Ecto neural progenitor cell (in vitro differentiated cells): ENCODE measurements around the gene TYW1B.
"Not testable (repeated sequence)": the region's sequence is repeated elsewhere in the genome, so short reads cannot be mapped to it uniquely, and the experiment has no call there.

ENCODE experiments used
- DNase-seq: peaks from one replicate; pipeline ENCODE4 v3.0.0-alpha.2; 2018; ENCODE audit warnings: low spot score

TYW1B gene

GRCh38 chr7:72555238-72555637 is 272.8 kb downstream of the TYW1B start:
- not testable (repeated sequence) for DNase-seq

GRCh38 chr7:72554401-72554800 is 273.6 kb downstream of the TYW1B start:
- not testable (repeated sequence) for DNase-seq

- DNase-seq, result not testable (repeated sequence)
These were observed 277.5 kb downstream of the TYW1B start for GRCh38 chr7:72550454-72550853.

GRCh38 chr7:72546586-72547237 is 281.3 kb downstream of the TYW1B start:
- not testable (repeated sequence) for DNase-seq

- not testable (repeated sequence) for DNase-seq
These were observed 283.5 kb downstream of the TYW1B start for GRCh38 chr7:72544531-72544930.

- DNase-seq, result no peak
These were observed 287.1 kb downstream of the TYW1B start for GRCh38 chr7:72540923-72541322.

GRCh38 chr7:72540106-72540611 is 287.8 kb downstream of the TYW1B start:
- DNase-seq, result no peak

GRCh38 chr7:72539702-72540101 is 288.3 kb downstream of the TYW1B start:
- DNase-seq, result no peak

- DNase-seq, result no peak
These were observed 289.1 kb downstream of the TYW1B start for GRCh38 chr7:72538856-72539255.

GRCh38 chr7:72538147-72538546 is 289.9 kb downstream of the TYW1B start:
- no peak for DNase-seq

GRCh38 chr7:72536038-72536437 is 292.0 kb downstream of the TYW1B start:
- DNase-seq, result not testable (repeated sequence)

- not testable (repeated sequence) for DNase-seq
These were observed 297.0 kb downstream of the TYW1B start for GRCh38 chr7:72531048-72531447.
